ENCODE data around the gene GGA1. TPM values are rescaled to one million over a fixed set of nuclear protein-coding genes. Genes with fewer than 3 reads are reported as not detected.

The GGA1 gene
- polyA plus RNA-seq, 1 experiment, result 34.6 TPM

DNA sequence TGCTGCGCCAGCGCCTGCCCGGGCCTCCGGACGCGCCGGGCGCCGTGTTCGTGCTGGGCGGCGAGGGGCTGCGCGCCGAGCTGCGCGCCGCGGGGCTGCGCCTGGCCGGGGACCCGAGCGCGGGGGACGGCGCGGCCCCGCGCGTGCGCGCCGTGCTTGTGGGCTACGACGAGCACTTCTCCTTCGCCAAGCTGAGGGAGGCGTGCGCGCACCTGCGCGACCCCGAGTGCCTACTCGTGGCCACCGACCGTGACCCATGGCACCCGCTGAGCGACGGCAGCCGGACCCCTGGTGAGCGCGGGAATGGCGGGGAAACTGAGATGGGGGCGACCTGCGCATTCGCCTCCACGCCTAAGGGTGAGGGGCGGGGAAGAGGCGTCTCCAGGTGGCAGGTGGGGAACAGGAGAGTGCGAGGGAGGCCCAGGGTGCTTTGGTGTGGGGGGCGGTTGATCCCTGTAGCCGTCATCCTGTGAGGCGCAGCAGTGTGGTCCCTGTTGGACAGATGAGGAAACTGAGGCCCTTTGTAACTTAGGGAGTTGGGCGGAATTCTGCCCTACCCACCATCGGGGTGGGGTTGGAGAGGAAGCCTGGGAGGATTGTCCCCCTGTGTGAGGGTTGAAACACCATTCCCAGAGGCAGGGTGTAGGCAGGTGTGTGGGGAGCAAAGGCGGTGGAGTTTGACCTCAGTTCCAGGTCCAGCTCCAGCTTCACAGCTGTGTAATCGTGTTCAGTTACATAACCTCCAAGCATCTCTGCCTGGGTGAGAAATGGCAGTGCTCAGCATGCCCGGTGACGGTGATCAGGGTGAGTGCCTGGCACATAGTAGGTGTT, 50.6 kb downstream of the GGA1 start:
- ChIA-PET CTCF (interaction anchor here (0.6 to 9.5 kb wide), 9 partner anchors 11 to 161 kb away, joined by 3 to 133 read pairs (median 3); partner anchors contain the start of gene NOL12), POLR2A (no interaction called here)
- Histone ChIP-seq H3K36me3 (ENCODE audit: control insufficient read depth, insufficient read depth, low read length) (peaks cover 2% of the 10 kb centered on the region; the same call in 1 of the 2 replicates), H3K27me3 (ENCODE audit: control insufficient read depth, insufficient read depth, low read length) (no peaks in the 10 kb centered on the region), H3K4me3 (ENCODE audit: low read depth, low read length) (peak overlapping the region; percentile 72)
- TF ChIP-seq, protein P1, sequence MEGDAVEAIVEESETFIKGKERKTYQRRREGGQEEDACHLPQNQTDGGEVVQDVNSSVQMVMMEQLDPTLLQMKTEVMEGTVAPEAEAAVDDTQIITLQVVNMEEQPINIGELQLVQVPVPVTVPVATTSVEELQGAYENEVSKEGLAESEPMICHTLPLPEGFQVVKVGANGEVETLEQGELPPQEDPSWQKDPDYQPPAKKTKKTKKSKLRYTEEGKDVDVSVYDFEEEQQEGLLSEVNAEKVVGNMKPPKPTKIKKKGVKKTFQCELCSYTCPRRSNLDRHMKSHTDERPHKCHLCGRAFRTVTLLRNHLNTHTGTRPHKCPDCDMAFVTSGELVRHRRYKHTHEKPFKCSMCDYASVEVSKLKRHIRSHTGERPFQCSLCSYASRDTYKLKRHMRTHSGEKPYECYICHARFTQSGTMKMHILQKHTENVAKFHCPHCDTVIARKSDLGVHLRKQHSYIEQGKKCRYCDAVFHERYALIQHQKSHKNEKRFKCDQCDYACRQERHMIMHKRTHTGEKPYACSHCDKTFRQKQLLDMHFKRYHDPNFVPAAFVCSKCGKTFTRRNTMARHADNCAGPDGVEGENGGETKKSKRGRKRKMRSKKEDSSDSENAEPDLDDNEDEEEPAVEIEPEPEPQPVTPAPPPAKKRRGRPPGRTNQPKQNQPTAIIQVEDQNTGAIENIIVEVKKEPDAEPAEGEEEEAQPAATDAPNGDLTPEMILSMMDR (IDR thresholded peaks at IDR 0.05; ENCODE audit: insufficient read depth, low read depth, low read length), result no peak
- DNase-seq (ENCODE audit: low read depth), result no peak

GRCh38 chr22:37659897-37660708, 51.5 kb downstream of the GGA1 start:
- no peak for DNase-seq (ENCODE audit: low read depth)
- TF ChIP-seq, protein P1 (IDR thresholded peaks at IDR 0.05; ENCODE audit: insufficient read depth, low read depth, low read length), result no peak
- Histone ChIP-seq H3K27me3 (ENCODE audit: control insufficient read depth, insufficient read depth, low read length) (no peaks in the 10 kb centered on the region), H3K36me3 (ENCODE audit: control insufficient read depth, insufficient read depth, low read length) (no peaks in the 10 kb centered on the region; the same call in 1 of the 2 replicates), H3K4me3 (ENCODE audit: low read depth, low read length) (peak overlapping the region; percentile 72)
- POLR2A ChIA-PET, result no interaction called here
- CTCF ChIA-PET, result interaction anchor here (0.7 to 9.5 kb wide), 15 partner anchors 10 to 160 kb away, joined by 3 to 133 read pairs (median 6); partner anchors contain the start of genes LGALS1 and NOL12

- H3K4me3 ChIP-seq (ENCODE audit: low read depth, low read length), result no peak overlapping the region
Measured at GRCh38 chr22:37660709-37661045, 52.0 kb downstream of the GGA1 start.

GRCh38 chr22:37661160-37661924, 52.7 kb downstream of the GGA1 start:
- CTCF ChIA-PET, result interaction anchor here (0.6 to 9.5 kb wide), 19 partner anchors 9 to 205 kb away, joined by 3 to 133 read pairs (median 6); partner anchors contain the start of genes GCAT, LGALS1 and NOL12
- POLR2A ChIA-PET, result interaction anchor here (1.1 to 1.4 kb wide), 2 partner anchors 14 to 19 kb away, joined by 5 to 10 read pairs; partner anchors contain the start of gene LGALS1
- Histone ChIP-seq H3K36me3 (ENCODE audit: control insufficient read depth, insufficient read depth, low read length) (peaks cover 1% of the 10 kb centered on the region; the same call in 1 of the 2 replicates), H3K4me3 (ENCODE audit: low read depth, low read length) (no peak overlapping the region), H3K27me3 (ENCODE audit: control insufficient read depth, insufficient read depth, low read length) (no peaks in the 10 kb centered on the region)
- TF ChIP-seq, protein P1 (IDR thresholded peaks at IDR 0.05; ENCODE audit: insufficient read depth, low read depth, low read length), result peak; percentile 55
- DNase-seq (ENCODE audit: low read depth), result no peak

More at GRCh38 chr22:37660709-37661045, 52.0 kb downstream of the GGA1 start:
- no peaks in the 10 kb centered on the region for H3K27me3 ChIP-seq (ENCODE audit: control insufficient read depth, insufficient read depth, low read length)
- DNase-seq (ENCODE audit: low read depth), result no peak
- TF ChIP-seq, protein P1 (IDR thresholded peaks at IDR 0.05; ENCODE audit: insufficient read depth, low read depth, low read length), result no peak
- peaks cover 1% of the 10 kb centered on the region; the same call in 1 of the 2 replicates for H3K36me3 ChIP-seq (ENCODE audit: control insufficient read depth, insufficient read depth, low read length)
- CTCF ChIA-PET, result interaction anchor here (0.7 to 9.5 kb wide), 15 partner anchors 10 to 205 kb away, joined by 3 to 133 read pairs (median 6); partner anchors contain the start of genes LGALS1 and NOL12
- POLR2A ChIA-PET, result interaction anchor here (1.1 to 1.4 kb wide), 2 partner anchors 14 to 20 kb away, joined by 5 to 10 read pairs; partner anchors contain the start of gene LGALS1

All from BJ (cell line).